ENCODE data around the gene PSMA2.

The PSMA2 gene

GRCh38 chr7:42978496-42978895 lies 46.5 kb upstream of the PSMA2 start:
- Histone ChIP-seq H3K27ac (ENCODE audit: low read length, poor library complexity, severe bottlenecking) (no peak overlapping the region), H3K4me1 (ENCODE audit: control insufficient read depth, insufficient read depth, low read depth, low read length) (peaks cover under 1% of the 10 kb centered on the region), H2BK120ac (ENCODE audit: low read depth, low read length) (no peak overlapping the region), H3K4me3 (ENCODE audit: insufficient read depth in 1 of 2, low read depth in 1 of 2, low read length in 2 of 2) (no peak overlapping the region), H3K9ac (ENCODE audit: low read length) (no peak overlapping the region), H2BK15ac (ENCODE audit: low read depth, poor library complexity, severe bottlenecking) (no peak overlapping the region), H2AK5ac (ENCODE audit: low read length, severe bottlenecking) (no peak overlapping the region), H3K9me3 (ENCODE audit: control insufficient read depth, low read length) (no peaks in the 10 kb centered on the region), H3K4me2 (ENCODE audit: low read length, poor library complexity, severe bottlenecking) (no peak overlapping the region), H3K23ac (ENCODE audit: low read length in 2 of 2) (no peak overlapping the region), H2AFZ (ENCODE audit: low read depth, low read length) (no peak overlapping the region), H3K79me1 (replicated peaks; ENCODE audit: low read length, poor library complexity, severe bottlenecking) (no peaks in the 10 kb centered on the region), H2BK5ac (ENCODE audit: low read depth, low read length, poor library complexity, severe bottlenecking) (no peak overlapping the region), H3K27me3 (ENCODE audit: control insufficient read depth in 1 of 2, insufficient read depth in 1 of 2, low read length in 2 of 2) (no peaks in the 10 kb centered on the region), H3K14ac (ENCODE audit: low read length in 2 of 2) (no peak overlapping the region), H4K8ac (ENCODE audit: low read length) (no peak overlapping the region), H3K36me3 (ENCODE audit: control insufficient read depth in 1 of 2, insufficient read depth in 2 of 2, low read depth in 1 of 2, low read length in 2 of 2) (no peaks in the 10 kb centered on the region), H4K91ac (ENCODE audit: low read length) (no peak overlapping the region), H3K18ac (ENCODE audit: low read depth in 1 of 2, low read length in 2 of 2) (no peak overlapping the region), H2BK12ac (ENCODE audit: low read length in 2 of 2) (no peak overlapping the region), H3K4ac (ENCODE audit: low read depth in 1 of 2, low read length in 2 of 2) (no peak overlapping the region)
- peak; percentile 61 for DNase-seq

- Histone ChIP-seq H3K27ac (ENCODE audit: low read length, poor library complexity, severe bottlenecking) (no peak overlapping the region), H3K79me1 (replicated peaks; ENCODE audit: low read length, poor library complexity, severe bottlenecking) (no peaks in the 10 kb centered on the region), H3K23ac (ENCODE audit: low read length in 2 of 2) (no peak overlapping the region), H3K9ac (ENCODE audit: low read length) (no peak overlapping the region), H3K4me3 (ENCODE audit: insufficient read depth in 1 of 2, low read depth in 1 of 2, low read length in 2 of 2) (no peak overlapping the region), H3K4ac (ENCODE audit: low read depth in 1 of 2, low read length in 2 of 2) (peak overlapping the region in 1 of 2 experiments; percentile 64), H2AK5ac (ENCODE audit: low read length, severe bottlenecking) (no peak overlapping the region), H4K8ac (ENCODE audit: low read length) (no peak overlapping the region), H3K9me3 (ENCODE audit: control insufficient read depth, low read length) (no peaks in the 10 kb centered on the region), H2BK120ac (ENCODE audit: low read depth, low read length) (no peak overlapping the region), H3K27me3 (ENCODE audit: control insufficient read depth in 1 of 2, insufficient read depth in 1 of 2, low read length in 2 of 2) (no peaks in the 10 kb centered on the region), H2BK12ac (ENCODE audit: low read length in 2 of 2) (peak overlapping the region; percentile 73 to 98), H2BK5ac (ENCODE audit: low read depth, low read length, poor library complexity, severe bottlenecking) (no peak overlapping the region), H3K14ac (ENCODE audit: low read length in 2 of 2) (no peak overlapping the region), H3K18ac (ENCODE audit: low read depth in 1 of 2, low read length in 2 of 2) (peak overlapping the region in 1 of 2 experiments; percentile 68), H2AFZ (ENCODE audit: low read depth, low read length) (no peak overlapping the region), H2BK15ac (ENCODE audit: low read depth, poor library complexity, severe bottlenecking) (no peak overlapping the region), H3K4me1 (ENCODE audit: control insufficient read depth, insufficient read depth, low read depth, low read length) (peaks cover 2% of the 10 kb centered on the region), H3K36me3 (ENCODE audit: control insufficient read depth in 1 of 2, insufficient read depth in 2 of 2, low read depth in 1 of 2, low read length in 2 of 2) (no peaks in the 10 kb centered on the region), H3K4me2 (ENCODE audit: low read length, poor library complexity, severe bottlenecking) (no peak overlapping the region), H4K91ac (ENCODE audit: low read length) (no peak overlapping the region)
- 92% methylated on average over 2 of the region's 3 CpGs for WGBS
- DNase-seq = no peak
These were observed 44.4 kb upstream of the PSMA2 start for GRCh38 chr7:42976371-42976770.

- no peaks in the 10 kb centered on the region for H3K27me3 ChIP-seq (ENCODE audit: control insufficient read depth in 1 of 2, insufficient read depth in 1 of 2, low read length in 2 of 2)
- DNase-seq = peak; percentile 99
- H3K79me1 ChIP-seq (replicated peaks; ENCODE audit: low read length, poor library complexity, severe bottlenecking) = no peaks in the 10 kb centered on the region
- 15% methylated on average over 5 of the region's 5 CpGs for WGBS
- no peak overlapping the region for H2BK15ac ChIP-seq (ENCODE audit: low read depth, poor library complexity, severe bottlenecking)
- peak overlapping the region in 1 of 2 experiments; percentile 42 for H3K4me3 ChIP-seq (ENCODE audit: insufficient read depth in 1 of 2, low read depth in 1 of 2, low read length in 2 of 2)
- H3K23ac ChIP-seq (ENCODE audit: low read length in 2 of 2) = no peak overlapping the region
- no peaks in the 10 kb centered on the region for H3K9me3 ChIP-seq (ENCODE audit: control insufficient read depth, low read length)
- H2BK5ac ChIP-seq (ENCODE audit: low read depth, low read length, poor library complexity, severe bottlenecking) = no peak overlapping the region
- no peak overlapping the region for H2AK5ac ChIP-seq (ENCODE audit: low read length, severe bottlenecking)
- H3K18ac ChIP-seq (ENCODE audit: low read depth in 1 of 2, low read length in 2 of 2) = peak overlapping the region; percentile 55 to 82
- H2AFZ ChIP-seq (ENCODE audit: low read depth, low read length) = no peak overlapping the region
- H3K4ac ChIP-seq (ENCODE audit: low read depth in 1 of 2, low read length in 2 of 2) = peak overlapping the region in 1 of 2 experiments; percentile 47
- no peak overlapping the region for H4K91ac ChIP-seq (ENCODE audit: low read length)
- H3K27ac ChIP-seq (ENCODE audit: low read length, poor library complexity, severe bottlenecking) = peak overlapping the region; percentile 89
- peaks cover 2% of the 10 kb centered on the region for H3K4me1 ChIP-seq (ENCODE audit: control insufficient read depth, insufficient read depth, low read depth, low read length)
- peak overlapping the region; percentile 12 for H4K8ac ChIP-seq (ENCODE audit: low read length)
- H3K4me2 ChIP-seq (ENCODE audit: low read length, poor library complexity, severe bottlenecking) = no peak overlapping the region
- no peak overlapping the region for H2BK120ac ChIP-seq (ENCODE audit: low read depth, low read length)
- H3K36me3 ChIP-seq (ENCODE audit: control insufficient read depth in 1 of 2, insufficient read depth in 2 of 2, low read depth in 1 of 2, low read length in 2 of 2) = no peaks in the 10 kb centered on the region
- H3K9ac ChIP-seq (ENCODE audit: low read length) = peak overlapping the region; percentile 2
- H3K14ac ChIP-seq (ENCODE audit: low read length in 2 of 2) = no peak overlapping the region
- no peak overlapping the region for H2BK12ac ChIP-seq (ENCODE audit: low read length in 2 of 2)
These were observed 40.9 kb upstream of the PSMA2 start for GRCh38 chr7:42972699-42973500.

DNA sequence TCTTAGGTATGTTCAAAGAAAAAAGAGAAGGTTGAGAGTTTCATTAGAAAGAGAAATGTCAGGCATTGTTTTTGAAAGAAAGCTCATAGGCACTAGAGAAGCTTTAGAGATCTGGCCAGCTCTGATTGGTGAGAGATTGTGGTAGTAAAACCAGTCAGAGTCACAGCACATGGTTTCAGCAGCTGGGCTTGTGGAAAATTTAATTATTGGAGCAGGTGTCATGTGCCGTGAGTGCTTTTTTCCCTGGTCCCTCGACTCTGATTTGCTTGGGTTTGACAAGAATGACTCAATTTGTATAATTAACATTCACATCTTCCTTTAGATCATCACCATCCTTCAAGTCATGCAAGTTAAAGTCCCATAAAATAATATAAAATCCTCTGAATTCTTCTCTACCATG lies 35.4 kb upstream of the PSMA2 start:
- no peaks in the 10 kb centered on the region for H3K4me1 ChIP-seq (ENCODE audit: control insufficient read depth, insufficient read depth, low read depth, low read length)
- H3K9me3 ChIP-seq (ENCODE audit: control insufficient read depth, low read length) = no peaks in the 10 kb centered on the region
- no peak overlapping the region for H4K91ac ChIP-seq (ENCODE audit: low read length)
- H3K14ac ChIP-seq (ENCODE audit: low read length in 2 of 2) = no peak overlapping the region
- DNase-seq = no peak
- no peak overlapping the region for H3K27ac ChIP-seq (ENCODE audit: low read length, poor library complexity, severe bottlenecking)
- H3K27me3 ChIP-seq (ENCODE audit: control insufficient read depth in 1 of 2, insufficient read depth in 1 of 2, low read length in 2 of 2) = no peaks in the 10 kb centered on the region
- H2BK5ac ChIP-seq (ENCODE audit: low read depth, low read length, poor library complexity, severe bottlenecking) = no peak overlapping the region
- H3K79me1 ChIP-seq (replicated peaks; ENCODE audit: low read length, poor library complexity, severe bottlenecking) = no peaks in the 10 kb centered on the region
- H3K18ac ChIP-seq (ENCODE audit: low read depth in 1 of 2, low read length in 2 of 2) = no peak overlapping the region
- H2AFZ ChIP-seq (ENCODE audit: low read depth, low read length) = no peak overlapping the region
- H3K4me2 ChIP-seq (ENCODE audit: low read length, poor library complexity, severe bottlenecking) = no peak overlapping the region
- H4K8ac ChIP-seq (ENCODE audit: low read length) = no peak overlapping the region
- no peak overlapping the region for H3K23ac ChIP-seq (ENCODE audit: low read length in 2 of 2)
- H3K9ac ChIP-seq (ENCODE audit: low read length) = no peak overlapping the region
- 79% methylated on average over 2 of the region's 2 CpGs for WGBS
- H3K36me3 ChIP-seq (ENCODE audit: control insufficient read depth in 1 of 2, insufficient read depth in 2 of 2, low read depth in 1 of 2, low read length in 2 of 2) = no peaks in the 10 kb centered on the region
- no peak overlapping the region for H2BK120ac ChIP-seq (ENCODE audit: low read depth, low read length)
- H2AK5ac ChIP-seq (ENCODE audit: low read length, severe bottlenecking) = no peak overlapping the region
- no peak overlapping the region for H3K4me3 ChIP-seq (ENCODE audit: insufficient read depth in 1 of 2, low read depth in 1 of 2, low read length in 2 of 2)
- no peak overlapping the region for H3K4ac ChIP-seq (ENCODE audit: low read depth in 1 of 2, low read length in 2 of 2)
- H2BK12ac ChIP-seq (ENCODE audit: low read length in 2 of 2) = no peak overlapping the region
- no peak overlapping the region for H2BK15ac ChIP-seq (ENCODE audit: low read depth, poor library complexity, severe bottlenecking)
